IPS-NIHi11 (cell line): Measurements from ENCODE around the gene CSF3R.
"Not testable (repeated sequence)": the region's sequence is repeated elsewhere in the genome, so short reads cannot be mapped to it uniquely, and the experiment has no call there.

Experiments used
- DNase-seq: peaks from one replicate; pipeline ENCODE4 v3.0.0; 2012; ENCODE audit warnings: mixed read lengths, low spot score

Gene CSF3R

DNA sequence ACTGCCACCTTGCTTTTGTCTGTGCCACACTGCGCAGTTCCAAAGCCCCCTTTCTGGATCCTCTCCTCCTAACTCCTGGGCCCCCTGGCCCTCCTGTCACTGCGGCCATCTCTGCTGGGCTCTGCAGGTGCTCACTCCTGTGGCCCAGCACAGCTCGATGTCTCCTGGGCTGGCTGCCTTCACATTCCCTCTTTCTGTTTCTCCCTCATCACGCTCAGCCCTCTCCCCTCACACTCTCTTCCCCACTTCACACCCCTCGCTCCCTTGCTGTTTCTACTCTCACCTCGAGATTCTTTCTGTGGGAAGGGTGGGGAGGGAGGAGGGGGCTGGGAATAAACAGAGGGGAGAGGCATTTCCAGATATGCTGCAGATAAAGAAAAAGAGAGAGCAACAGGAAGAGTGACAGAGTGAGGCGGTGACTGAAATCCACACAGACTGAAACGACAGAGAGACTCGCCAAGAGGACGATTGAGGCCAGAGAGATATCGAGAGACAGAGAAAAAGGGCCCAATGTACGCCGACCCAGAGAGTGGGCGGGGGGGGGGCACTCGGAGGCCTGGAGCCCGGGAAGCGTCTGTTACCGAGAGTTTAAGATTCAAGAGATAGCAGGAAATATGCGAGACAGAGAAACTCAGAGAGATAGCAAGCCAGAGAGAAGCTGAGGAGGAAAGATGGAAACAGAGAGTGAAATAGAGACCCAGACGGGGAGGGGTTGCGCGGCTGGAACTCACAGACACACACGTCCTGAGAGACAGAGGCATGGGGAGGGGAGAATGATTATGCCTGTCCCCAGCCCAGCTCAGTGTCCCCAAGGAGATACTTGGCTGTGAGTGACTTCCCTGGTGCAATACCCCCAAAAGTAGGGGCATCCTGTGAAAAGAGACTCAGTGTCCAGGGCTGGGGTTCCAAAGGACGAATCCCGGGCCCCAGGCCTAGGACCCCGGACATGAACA lies 666 bp downstream of the CSF3R start:
- DNase-seq: no peak

GRCh38 chr1:36481091-36481490 lies 1.6 kb downstream of the CSF3R start:
- DNase-seq: no peak

DNA sequence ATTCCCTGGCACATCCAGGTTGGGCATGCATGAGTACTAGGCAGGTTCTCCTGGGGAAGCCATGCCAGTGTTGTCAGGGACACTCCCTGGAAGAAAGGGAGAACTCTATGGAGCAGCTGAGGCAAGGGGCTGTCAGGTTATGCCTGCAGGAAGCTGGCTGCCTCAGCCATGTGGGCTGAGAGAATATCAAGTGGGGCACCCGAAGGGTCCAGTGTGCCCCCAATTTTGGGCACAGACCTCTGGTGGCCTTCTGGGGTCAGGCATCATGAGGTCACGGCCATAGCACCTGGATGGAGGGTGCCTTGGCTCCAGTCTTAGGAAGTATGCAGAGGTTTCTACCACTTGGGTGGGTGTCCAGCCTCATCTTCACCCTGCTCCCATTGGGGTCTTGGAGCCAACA lies 2.6 kb downstream of the CSF3R start:
- no peak for DNase-seq

DNA sequence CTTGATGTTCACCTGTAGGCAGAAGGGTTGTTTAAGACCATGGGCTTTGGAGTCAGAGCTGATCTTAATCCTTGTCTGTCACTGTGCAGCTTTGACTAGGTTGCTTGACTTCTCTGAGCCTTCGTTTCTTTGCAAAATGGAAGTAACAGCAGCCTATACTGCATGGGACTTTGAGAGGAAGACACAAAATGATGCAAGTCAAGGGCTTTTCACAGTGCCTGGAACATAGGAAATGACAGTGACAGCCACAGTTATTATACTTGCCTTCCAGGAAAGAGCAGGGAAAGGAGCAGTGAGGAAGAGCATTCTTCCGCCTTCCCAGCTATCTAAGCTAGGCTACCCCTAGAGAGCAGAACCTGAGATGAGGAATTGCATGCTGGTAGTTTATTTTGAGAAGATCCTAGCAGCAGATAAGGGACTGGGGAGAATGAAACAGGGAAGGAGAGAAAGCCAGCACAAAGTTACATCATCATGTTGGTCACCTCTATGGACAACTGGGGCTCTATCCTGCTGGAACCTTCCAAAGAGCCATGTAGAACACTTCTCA lies 3.1 kb downstream of the CSF3R start:
- no peak for DNase-seq

DNA sequence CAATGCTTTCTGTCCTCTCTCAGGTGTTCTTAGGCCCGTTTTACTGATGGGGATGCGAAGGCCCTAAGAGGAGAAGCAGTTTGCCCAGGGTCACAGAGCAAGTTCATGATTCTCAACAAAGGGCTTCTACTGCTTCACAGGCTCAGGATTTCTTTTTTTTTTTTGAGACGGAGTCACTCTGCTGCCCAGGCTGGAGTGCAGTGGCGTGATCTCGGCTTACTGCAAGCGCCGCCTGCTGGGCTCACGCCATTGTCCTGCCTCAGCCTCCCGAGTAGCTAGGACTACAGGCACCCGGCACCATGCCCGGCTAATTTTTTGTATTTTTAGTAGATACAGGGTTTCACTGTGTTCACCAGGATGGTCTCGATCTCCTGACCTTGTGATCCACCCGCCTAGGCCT lies 5.1 kb downstream of the CSF3R start:
- DNase-seq: not testable (repeated sequence)

DNA sequence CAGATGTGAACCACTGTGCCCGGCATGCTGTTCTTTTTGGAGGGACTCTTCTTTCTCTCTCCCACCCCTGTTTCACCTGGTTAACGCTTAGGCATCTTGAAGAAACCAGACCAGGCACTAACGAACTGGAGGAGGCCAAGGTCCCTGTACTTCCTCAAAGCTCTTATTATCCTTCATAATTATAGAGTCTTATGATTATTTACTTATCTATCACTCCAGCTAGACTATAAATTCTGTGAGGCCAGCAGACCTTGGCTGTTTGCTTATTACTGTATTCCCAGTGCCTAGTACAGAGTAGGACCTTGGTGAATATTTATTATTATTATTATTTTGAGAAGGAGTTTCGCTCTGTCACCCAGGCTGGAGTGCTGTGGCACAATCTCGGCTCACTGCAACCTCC lies 5.8 kb downstream of the CSF3R start:
- DNase-seq: no peak

DNA sequence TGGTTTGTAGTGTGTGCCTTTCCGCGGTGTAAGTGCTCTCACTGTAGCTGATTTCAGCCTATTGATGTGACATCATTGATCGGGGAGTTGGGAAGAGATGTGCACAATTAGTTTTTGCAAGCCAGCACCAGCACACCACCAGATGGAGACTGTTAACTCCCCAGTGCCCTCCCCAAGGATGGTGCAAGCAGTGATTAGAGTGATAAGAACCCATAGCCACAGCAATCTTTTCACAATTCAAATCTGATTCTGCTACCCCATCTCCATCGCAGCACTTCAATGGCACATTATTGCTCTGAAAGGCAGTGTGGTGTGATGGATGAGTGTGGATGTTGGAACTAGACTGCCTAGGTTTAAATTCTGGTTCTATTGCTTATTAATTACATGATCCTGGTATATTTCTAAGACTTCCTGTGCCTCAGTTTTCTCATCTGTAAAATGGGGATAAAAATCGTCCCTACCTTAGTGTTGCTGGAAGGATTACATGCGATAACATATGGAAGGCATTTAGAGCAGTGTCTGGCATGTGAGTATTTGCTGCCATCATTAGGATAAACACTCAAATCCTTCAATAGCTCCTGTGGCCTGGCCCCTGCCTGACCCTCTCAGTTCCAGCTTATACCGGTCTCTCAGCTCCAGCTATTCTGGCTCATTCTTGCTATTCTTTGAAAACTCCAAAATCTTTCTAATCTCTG lies 6.7 kb downstream of the CSF3R start:
- no peak for DNase-seq

- DNase-seq: no peak
Observed at GRCh38 chr1:36475341-36475740, 7.4 kb downstream of the CSF3R start.

GRCh38 chr1:36472656-36473055 lies 10.1 kb downstream of the CSF3R start:
- DNase-seq: no peak

DNA sequence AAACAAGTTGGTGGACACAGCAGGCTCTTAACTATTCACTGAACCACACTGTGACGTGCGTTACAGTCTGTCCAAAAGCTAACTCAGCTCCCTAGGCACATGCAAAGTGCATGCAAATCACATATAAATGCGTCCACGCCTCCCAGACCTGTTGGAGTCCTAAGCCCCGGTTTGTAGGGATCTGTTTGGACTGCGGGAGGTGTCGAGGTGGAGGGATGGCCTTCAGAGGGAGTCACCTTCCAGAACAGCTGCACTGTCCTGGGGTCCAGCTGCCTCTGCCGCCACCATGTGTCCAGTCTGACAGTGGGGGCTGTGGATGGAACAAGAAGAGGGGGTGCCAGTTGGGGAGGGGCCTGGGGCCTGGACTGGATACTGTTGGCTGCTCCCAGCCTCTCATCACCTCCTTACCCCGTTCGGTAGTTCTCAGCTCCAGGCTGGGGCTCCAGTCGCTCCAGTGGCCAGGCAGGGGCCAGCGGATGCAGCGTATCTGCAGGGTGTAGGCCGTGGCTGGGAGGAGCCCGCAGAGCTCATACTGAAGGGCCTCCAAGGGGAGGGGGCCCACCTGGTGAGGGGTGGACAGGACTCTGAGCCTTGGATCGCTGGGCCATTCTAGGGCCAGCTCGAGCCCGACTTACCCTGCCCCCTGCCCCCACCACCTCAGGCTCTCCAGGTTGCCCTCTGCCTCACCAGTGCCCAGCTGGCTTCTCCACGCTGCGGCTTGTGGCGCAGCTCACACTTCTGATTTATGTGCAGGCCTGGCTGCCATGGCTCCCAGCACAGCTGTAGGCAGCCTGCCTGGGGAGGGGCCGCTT lies 10.7 kb downstream of the CSF3R start:
- no peak for DNase-seq

- DNase-seq: no peak
Observed at GRCh38 chr1:36469163-36469562, 13.6 kb downstream of the CSF3R start.

- DNase-seq: no peak
Observed at GRCh38 chr1:36467700-36468455, 14.8 kb downstream of the CSF3R start.

DNA sequence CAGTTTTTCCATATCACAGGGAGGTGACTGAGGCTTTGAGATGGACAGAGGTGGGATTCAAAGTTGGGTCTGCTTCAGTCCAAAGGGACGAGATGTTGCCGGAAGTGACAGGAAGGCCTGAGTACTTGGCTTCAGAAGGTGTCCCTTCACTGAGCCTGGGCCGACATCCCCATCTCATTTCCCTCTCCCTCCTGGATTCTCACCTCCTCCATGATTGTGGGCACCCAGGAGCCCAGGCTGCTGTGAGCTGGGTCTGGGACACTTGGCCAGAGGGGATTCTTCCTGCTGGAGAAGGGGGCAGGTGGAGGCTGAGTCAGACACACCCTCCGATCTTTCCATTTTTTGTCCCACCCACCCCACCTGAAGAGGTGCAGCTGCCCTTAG lies 15.7 kb downstream of the CSF3R start:
- no peak for DNase-seq

- DNase-seq: no peak
Observed at GRCh38 chr1:36466370-36467026, 16.2 kb downstream of the CSF3R start.

GRCh38 chr1:36465731-36466369 lies 16.9 kb downstream of the CSF3R start:
- no peak for DNase-seq

DNA sequence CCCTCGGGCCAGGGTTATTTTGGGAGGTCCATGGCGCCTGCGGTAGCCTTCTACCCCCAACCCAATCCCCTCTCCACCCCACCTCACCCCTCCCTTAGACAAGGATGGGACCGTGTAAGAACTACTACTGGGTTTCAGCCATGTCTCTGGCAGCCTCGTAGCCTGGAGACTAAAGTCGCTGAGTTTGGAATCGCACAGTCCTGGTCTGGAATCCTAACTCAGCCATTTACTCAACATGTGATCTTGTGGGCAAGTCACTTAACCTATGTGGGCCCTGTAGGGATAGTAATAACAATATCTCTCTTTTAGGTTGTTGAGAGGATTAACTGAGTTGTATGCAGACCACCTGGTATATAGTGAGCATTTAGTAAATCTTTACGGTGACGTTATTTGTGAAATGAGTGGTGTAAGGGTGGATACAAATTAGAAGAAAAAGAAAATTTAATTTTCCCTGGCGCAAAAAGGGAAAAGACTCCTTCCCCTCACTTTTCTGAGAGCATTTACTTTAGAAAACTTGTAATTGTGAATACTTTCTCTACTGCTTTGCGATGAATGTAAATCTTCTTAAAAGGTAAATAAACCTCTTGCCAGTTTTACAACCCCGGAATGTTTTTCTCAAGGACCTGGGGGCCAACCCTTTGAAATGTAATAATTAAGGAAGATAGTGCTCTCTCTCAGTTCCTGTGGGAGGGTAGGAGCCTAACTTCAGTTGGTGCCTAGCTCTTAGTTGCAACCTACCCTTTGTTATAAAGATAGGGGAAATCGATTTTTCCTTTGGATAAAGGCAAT lies 17.9 kb downstream of the CSF3R start:
- DNase-seq: peak; percentile 69

GRCh38 chr1:36463803-36464604 lies 18.7 kb downstream of the CSF3R start, which contains the start of gene MRPS15:
Gene MRPS15, minus strand, starts transcription at chr1:36464384. Its CDS starts 109 bp downstream, at chr1:36464275.
- peak; percentile 94 for DNase-seq

- peak; percentile 44 for DNase-seq
Observed at GRCh38 chr1:36463463-36463802, 19.3 kb downstream of the CSF3R start.

GRCh38 chr1:36458910-36459309 lies 23.8 kb downstream of the CSF3R start:
- DNase-seq: no peak
